Measurements from ENCODE around the gene TOR3A. TPM values are rescaled to one million over a fixed set of nuclear protein-coding genes. Genes with fewer than 3 reads are reported as not detected.

The TOR3A gene
- total RNA-seq, 2 experiments from 2014 or later = 28.8 to 30.3 TPM

GRCh38 chr1:179104611-179105250 is 22.9 kb downstream of the TOR3A start:
- ATAC-seq (no peak), DNase-seq (no peak)
- no peaks in the 10 kb centered on the region for H3K27me3 Mint-ChIP-seq
- no peak overlapping the region for H3K4me3 Mint-ChIP-seq
- intact Hi-C loops (cut with micrococcal nuclease) = no loop called here
- ChIA-PET CTCF (interaction anchor here (1.1 to 4.2 kb wide), 4 partner anchors 13 to 266 kb away, joined by 4 to 16 read pairs (median 4); no protein-coding TSS in a partner anchor), POLR2A (no interaction called here)
- H3K36me3 Mint-ChIP-seq (ENCODE audit: low read depth) = peaks cover 4% of the 10 kb centered on the region
- no peaks in the 10 kb centered on the region for H3K9me3 Mint-ChIP-seq
- H3K27ac Mint-ChIP-seq = no peak overlapping the region
- TF ChIP-seq CTCF (IDR thresholded peaks at IDR 0.05) = no peak
- H3K4me1 Mint-ChIP-seq (ENCODE audit: low read depth) = no peaks in the 10 kb centered on the region

- Mint-ChIP-seq H3K27me3 (no peaks in the 10 kb centered on the region), H3K27ac (no peak overlapping the region), H3K36me3 (ENCODE audit: low read depth) (peaks cover 6% of the 10 kb centered on the region), H3K9me3 (no peaks in the 10 kb centered on the region), H3K4me3 (no peak overlapping the region), H3K4me1 (ENCODE audit: low read depth) (no peaks in the 10 kb centered on the region)
- ATAC-seq (no peak), DNase-seq (peak; percentile 7)
- intact Hi-C loops (cut with micrococcal nuclease) = no loop called here
- ChIA-PET CTCF (interaction anchor here (1.1 to 4.2 kb wide), 6 partner anchors 14 to 265 kb away, joined by 3 to 16 read pairs (median 4); no protein-coding TSS in a partner anchor), POLR2A (interaction anchor here (1.1 kb wide), 1 partner anchor 38 kb away, joined by 3 read pairs; no protein-coding TSS in a partner anchor)
- TF ChIP-seq CTCF (IDR thresholded peaks at IDR 0.05) = no peak
Measured at GRCh38 chr1:179105393-179105792, 23.5 kb downstream of the TOR3A start.

GRCh38 chr1:179107706-179108629 is 26.1 kb downstream of the TOR3A start:
- Mint-ChIP-seq H3K27ac (no peak overlapping the region), H3K9me3 (no peaks in the 10 kb centered on the region), H3K4me3 (no peak overlapping the region), H3K4me1 (ENCODE audit: low read depth) (no peaks in the 10 kb centered on the region), H3K36me3 (ENCODE audit: low read depth) (peaks cover 10% of the 10 kb centered on the region), H3K27me3 (no peaks in the 10 kb centered on the region)
- CTCF ChIA-PET = interaction anchor here (4.2 kb wide), 1 partner anchor 13 kb away, joined by 16 read pairs; no protein-coding TSS in a partner anchor
- DNase-seq (no peak), ATAC-seq (no peak)
- POLR2A ChIA-PET = no interaction called here
- no peak for TF ChIP-seq CTCF (IDR thresholded peaks at IDR 0.05)
- intact Hi-C loops (cut with micrococcal nuclease) = no loop called here

- H3K36me3 Mint-ChIP-seq (ENCODE audit: low read depth) = peaks cover 10% of the 10 kb centered on the region
- no peak overlapping the region for H3K27ac Mint-ChIP-seq
- DNase-seq (no peak), ATAC-seq (no peak)
- ChIA-PET POLR2A (no interaction called here), CTCF (no interaction called here)
- H3K4me3 Mint-ChIP-seq = no peak overlapping the region
- TF ChIP-seq CTCF (IDR thresholded peaks at IDR 0.05) = no peak
- no peaks in the 10 kb centered on the region for H3K9me3 Mint-ChIP-seq
- no peaks in the 10 kb centered on the region for H3K4me1 Mint-ChIP-seq (ENCODE audit: low read depth)
- intact Hi-C loops (cut with micrococcal nuclease) = no loop called here
- H3K27me3 Mint-ChIP-seq = no peaks in the 10 kb centered on the region
Measured at GRCh38 chr1:179108644-179109043, 26.8 kb downstream of the TOR3A start.

GRCh38 chr1:179115181-179115580 is 33.3 kb downstream of the TOR3A start:
- Mint-ChIP-seq H3K4me3 (no peak overlapping the region), H3K4me1 (ENCODE audit: low read depth) (no peaks in the 10 kb centered on the region), H3K36me3 (ENCODE audit: low read depth) (peaks cover 25% of the 10 kb centered on the region), H3K27me3 (no peaks in the 10 kb centered on the region), H3K9me3 (no peaks in the 10 kb centered on the region), H3K27ac (no peak overlapping the region)
- ATAC-seq (no peak), DNase-seq (no peak)
- no peak for TF ChIP-seq CTCF (IDR thresholded peaks at IDR 0.05)
- intact Hi-C loops (cut with micrococcal nuclease) = no loop called here
- ChIA-PET CTCF (no interaction called here), POLR2A (no interaction called here)
